GM10847 (cell line): ENCODE data around the gene ASCL1.

Source experiments
- POLR2A ChIP-seq: IDR thresholded peaks from 2 replicates; pipeline ENCODE4 v1.6.1; 2011; ENCODE audit not compliant: insufficient read length; ENCODE audit errors: extremely low read depth

The ASCL1 gene

DNA sequence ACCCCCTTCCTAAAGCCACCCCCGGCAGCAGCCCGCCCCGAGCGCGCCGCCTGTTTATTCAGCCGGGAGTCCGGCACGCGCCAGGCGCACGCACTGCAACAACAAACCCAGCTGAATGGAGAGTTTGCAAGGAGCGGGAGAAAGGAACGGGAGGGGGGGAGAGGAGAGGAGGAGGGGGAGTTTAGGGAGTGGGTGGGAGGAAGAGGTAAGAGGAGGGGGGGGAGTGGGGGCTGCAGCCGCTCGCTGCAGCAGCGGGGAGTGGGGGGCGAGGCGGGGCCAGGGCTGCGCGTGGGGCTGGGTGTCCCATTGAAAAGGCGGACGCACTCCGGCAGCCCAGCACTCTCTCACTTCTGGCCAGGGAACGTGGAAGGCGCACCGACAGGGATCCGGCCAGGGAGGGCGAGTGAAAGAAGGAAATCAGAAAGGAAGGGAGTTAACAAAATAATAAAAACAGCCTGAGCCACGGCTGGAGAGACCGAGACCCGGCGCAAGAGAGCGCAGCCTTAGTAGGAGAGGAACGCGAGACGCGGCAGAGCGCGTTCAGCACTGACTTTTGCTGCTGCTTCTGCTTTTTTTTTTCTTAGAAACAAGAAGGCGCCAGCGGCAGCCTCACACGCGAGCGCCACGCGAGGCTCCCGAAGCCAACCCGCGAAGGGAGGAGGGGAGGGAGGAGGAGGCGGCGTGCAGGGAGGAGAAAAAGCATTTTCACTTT is at the start of gene ASCL1:
Gene ASCL1 (plus strand): TSS at position 336 of the 712 bp plus-strand sequence. CDS start 571 bp downstream, outside the sequence.
- no peak for TF ChIP-seq POLR2A

DNA sequence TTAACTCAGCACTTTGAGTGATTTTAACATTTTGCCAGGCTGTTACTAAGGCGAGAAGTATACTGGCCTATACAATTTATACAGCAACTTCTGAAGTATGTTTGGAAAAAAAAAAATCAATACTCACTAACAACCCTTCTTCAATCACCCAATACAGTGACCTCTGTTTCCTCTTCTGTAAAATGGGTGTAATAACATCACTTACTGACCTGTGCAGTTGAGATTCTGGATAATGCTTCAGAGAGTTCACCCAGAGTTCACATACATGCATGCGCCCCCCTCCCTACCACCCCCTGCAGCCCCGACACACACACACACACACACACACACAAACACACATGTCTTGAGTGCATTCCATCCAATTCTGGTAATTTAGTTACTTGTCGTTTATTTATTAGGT is 49.6 kb upstream of the ASCL1 start:
- TF ChIP-seq POLR2A: no peak

DNA sequence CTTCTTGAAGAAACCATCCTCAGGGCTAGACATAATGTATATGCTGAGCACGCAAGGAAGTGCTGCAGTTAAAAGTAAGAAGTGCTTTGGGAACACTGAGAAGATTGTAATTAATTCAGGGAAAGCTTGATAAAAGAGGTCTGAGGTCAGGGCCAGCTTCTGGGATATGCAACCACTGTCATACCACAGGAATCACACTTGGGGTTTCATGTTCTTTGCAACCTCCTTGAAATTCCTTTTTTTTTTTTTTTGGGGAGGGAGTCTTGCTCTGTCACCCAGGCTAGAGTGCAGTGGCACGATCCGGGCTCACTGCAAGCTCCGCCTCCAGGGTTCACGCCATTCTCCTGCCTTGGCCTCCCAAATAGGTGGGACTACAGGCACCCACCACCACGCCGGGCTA is 47.3 kb upstream of the ASCL1 start:
- no peak for TF ChIP-seq POLR2A

DNA sequence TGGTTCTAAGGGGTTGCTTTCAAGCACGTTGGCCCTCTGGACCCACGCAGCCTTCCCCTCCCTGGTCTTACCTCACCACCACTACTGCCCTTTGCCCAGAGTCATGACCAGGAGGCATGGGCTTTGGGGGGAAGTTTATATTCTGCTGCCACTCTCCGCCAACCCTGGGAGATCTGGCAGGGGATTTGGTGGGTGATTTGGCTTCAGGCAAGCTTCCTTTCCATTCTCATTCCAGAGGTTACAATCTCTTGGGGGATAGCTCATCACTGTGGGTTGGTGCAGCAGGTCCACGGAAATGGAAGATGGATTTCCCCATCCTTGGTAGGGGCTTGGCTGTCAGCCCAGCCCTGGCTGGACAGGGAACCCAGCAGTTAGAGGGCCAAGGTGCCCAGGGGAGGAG is 46.7 kb upstream of the ASCL1 start:
- TF ChIP-seq POLR2A: no peak

DNA sequence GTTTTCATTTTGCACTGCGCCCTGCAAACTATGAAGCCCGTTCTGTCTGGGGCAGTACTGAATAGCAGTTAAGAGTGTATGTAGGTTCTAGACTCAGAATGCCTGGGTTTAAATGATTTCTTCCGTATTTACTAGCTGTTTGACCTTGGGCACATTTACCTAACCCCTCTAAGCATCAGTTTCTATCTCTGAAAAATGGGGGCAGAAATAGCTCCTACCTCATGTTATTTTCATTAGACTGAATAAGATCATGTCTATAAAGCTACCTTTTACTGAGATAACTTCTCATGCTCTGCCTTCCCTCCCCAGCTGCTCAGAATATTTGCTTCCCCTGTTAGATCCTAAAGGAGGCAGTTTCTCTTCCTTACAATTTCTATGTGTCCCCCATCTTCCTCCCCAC is 46.2 kb upstream of the ASCL1 start:
- no peak for TF ChIP-seq POLR2A

DNA sequence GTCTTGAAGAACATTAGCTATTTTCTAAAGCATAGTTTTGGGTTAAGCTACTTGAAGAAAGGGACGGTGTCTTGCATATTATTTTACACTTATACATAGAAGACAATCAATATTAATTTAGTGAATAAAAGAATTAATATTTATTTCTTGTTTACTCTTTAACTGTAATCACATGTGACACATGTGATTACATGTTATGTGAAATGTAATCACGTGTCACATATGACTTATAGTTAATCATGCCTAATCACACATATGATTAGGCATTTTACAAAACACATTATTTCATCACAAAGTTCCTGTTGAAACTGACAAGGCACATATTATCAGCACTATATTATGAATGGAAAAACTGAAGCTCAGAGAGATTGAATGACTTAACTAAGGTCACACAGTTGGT is 45.2 kb upstream of the ASCL1 start:
- no peak for TF ChIP-seq POLR2A

DNA sequence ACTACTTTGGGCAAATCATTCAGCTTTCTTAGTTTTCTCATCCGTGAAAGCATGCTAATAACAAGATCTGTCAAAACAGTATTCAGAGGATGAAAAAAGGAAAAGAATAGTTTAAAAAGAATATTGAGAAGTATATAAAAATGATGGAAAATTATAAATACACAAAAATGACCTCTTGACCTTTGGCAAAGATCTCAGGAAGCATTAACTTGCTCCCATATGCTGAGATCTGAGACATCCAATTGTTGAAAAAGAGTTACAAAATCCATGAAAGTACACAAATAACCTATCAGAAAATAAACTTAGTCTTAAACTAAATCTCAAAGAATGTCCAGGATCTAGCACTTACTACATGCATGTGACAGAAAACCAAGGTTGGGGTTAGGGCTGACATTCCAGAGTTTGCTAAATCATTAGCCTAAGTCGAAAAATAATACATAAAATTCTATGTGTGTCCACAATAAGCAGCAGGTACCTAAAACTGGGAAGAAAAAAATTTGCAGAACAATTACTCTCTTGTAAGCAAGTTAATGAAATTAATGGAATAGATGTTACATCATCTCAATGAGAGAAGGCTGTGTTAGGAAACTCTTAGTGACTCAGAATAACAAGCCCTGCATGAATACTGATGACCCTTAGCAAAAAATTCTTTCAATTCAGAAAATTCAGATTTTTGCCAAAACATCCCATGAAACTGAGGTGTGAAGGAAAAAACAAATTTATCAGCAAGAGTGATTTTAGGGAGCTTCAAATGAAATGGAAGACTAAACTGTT is 43.8 kb upstream of the ASCL1 start:
- TF ChIP-seq POLR2A: no peak

DNA sequence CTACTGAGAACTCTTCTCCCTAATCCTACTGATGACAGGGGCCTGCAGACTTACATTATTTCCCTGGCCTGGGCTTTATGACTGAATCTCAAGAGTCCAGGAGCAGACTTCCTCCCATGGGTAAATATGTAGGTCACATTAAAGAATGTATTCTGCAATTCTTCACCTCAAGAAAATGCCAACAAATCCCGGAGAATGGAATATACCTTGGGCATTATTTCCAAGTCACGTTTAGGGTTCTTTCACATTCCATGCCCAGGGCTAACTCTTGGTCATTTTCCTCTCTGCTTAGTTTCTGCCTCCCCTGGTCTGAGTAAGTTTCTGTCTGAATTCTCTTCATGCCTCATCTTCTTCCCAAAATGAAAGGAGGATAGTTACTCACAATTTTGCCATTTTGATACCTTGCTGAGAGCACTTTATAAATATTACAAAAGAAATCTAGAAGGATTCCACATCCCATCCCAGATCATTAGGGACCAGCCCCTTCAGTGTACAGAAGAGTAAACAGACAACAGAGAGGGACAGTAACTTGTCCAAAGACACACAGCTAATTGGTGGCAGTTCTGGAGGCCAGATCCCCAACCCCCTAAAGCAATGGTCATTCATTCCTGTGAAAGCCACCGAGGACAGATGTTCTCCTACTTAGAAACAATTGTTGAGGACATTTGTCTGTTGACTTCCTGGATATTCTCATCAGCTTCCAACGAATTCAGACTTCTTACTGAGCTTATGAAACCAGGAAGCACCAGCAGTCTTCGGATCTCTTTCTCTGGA is 41.0 kb upstream of the ASCL1 start:
- TF ChIP-seq POLR2A: no peak

DNA sequence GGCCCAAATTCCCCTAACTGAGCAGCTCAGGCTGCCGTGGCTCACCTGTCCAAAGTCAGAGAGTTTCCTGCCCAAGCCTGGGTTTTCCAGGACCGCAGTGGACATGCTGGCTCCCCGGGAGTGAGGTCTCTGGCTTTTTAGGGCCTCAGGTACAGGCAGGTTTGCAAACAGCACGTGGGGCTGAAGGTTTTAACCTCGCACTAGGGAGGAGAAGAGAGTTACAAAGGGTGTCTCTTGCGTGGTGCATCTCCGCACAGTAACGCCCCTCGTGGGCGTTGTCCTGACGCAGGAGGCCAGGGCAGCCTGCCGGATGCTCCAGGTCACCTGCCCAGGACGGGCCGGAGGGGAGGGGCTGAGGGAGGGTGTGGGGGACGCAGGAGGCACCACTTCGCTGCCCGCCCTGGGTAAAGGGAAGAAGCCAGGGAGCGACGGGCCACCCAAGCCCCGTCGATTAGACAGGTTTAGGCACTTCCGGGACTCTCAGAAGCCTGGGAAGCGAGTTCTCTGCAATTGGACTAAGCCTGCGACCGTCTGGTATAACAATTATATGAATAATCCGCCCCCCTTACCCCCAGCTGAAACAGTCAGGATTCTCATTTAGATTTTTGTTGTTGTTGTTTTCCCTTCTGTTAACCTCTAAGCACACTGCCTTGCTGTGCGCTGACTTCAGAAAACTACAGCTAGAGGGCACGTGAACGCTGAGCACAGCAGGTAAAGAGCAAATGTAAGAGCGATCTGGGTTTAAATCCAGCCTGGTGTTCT is 40.3 kb upstream of the ASCL1 start, which contains the start of gene PAH:
Gene PAH (minus strand): TSS at position 219 of the 762 bp plus-strand sequence. CDS start 114 bp downstream, at position 105.
- TF ChIP-seq POLR2A: no peak

DNA sequence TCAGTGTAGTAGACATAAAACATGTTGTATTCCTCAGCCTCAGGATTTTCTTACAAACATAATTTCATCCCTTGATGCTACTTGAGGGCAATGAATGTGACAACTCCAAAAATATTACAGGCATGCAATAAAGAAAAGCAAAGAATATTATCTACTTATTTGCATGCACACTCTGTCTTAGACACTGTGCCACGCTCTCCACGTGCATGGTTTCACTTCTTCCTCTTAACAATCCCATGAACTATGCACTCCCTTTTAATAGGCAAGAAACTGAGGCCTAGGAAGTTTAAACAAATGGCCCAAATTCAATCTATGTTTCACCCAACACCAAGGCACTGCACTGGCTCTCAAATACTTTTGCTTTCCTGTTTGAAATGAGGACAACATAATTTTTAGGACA is 38.6 kb upstream of the ASCL1 start:
- TF ChIP-seq POLR2A: no peak

DNA sequence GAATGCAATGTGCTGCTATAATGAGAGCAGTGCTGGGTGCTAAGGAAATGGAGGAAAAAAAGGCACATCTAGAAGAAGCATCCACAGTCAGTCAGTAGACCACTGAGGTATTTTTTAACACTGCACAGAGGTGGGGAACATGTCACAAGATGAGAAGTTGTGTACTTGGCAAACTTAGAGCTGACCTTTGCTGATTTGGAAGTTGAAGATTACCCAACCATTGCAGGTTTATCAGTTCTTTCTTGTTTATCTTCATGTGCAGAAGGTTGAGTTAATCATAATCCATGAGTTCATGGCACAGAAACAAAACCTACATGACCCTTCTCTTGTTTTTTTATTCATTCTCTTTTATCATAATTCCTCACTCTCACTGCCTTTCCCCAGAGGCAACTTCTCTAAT is 37.2 kb upstream of the ASCL1 start:
- TF ChIP-seq POLR2A: no peak

DNA sequence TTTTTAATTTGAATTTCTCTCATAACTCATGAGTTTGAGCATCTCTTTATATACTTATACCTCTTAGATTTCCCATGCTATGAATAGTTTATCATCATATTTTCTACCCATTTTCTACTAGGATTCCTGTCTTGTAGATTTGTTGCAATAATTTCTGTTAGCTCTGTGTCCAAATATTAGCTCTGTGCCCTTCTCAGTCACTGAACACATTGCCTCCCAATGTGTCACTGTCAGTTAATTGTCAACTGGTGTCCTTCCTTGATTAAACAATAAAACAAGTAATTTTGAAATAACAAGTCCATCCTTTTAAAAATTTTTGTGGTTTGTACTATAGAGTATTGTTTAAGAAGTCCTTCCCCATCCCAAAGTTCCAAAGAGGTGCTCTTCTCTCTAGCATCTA is 36.2 kb upstream of the ASCL1 start:
- no peak for TF ChIP-seq POLR2A

DNA sequence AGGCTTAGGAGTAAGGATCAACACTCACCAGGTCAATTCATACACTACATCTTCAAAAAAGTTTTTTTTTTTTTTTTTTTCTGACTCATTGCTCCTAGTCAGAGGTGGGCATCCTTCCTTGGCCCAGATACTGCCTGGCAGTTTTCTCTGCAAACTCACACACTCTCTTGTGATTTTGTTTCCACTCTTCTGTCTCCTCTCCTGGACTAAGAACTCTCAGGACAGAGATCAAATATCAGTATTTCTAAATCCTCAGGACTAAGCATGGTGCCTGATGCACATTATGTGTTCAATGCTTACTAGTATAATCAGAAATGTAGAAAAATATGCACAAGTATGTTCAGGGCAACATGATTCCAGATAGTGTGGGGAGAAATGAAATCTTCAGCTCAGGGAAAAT is 30.3 kb upstream of the ASCL1 start:
- TF ChIP-seq POLR2A: no peak

DNA sequence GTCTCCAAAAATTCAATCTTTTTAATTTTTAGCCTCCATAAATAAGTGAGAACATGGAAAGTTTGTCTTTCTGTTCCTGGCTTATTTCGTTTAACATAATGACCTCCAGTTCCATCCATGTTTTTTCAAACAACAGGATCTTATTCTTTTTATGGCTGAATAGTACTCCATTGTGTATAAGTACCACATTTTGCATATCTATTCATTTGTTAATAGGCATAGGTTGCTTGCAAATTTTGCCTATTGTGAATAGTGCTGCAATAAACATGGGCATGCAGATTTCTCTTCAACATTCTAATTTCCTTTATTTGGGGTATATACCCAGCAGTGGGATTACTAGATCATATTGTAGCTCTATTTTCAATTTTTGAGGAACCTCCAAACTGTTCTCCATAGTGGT is 24.3 kb upstream of the ASCL1 start:
- TF ChIP-seq POLR2A: no peak

DNA sequence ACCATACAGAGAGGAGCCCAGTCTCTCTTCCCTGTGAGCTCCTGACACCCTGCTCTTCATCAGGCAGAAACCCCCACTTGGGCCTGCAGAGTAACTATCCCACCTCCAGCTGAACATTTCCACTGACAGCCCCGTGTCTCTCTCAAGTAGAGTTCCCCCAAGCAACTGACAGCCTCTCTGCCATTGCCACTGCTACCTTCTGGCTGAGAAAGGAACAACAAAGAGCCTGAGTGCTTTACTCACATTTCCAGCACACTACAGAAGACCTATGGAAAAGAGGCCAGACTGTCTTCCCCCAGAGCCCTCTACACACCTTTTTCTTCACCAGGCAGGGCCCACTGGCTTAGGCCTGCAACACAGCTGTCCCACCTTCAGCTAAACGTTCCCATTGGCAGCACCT is 18.4 kb upstream of the ASCL1 start:
- no peak for TF ChIP-seq POLR2A

DNA sequence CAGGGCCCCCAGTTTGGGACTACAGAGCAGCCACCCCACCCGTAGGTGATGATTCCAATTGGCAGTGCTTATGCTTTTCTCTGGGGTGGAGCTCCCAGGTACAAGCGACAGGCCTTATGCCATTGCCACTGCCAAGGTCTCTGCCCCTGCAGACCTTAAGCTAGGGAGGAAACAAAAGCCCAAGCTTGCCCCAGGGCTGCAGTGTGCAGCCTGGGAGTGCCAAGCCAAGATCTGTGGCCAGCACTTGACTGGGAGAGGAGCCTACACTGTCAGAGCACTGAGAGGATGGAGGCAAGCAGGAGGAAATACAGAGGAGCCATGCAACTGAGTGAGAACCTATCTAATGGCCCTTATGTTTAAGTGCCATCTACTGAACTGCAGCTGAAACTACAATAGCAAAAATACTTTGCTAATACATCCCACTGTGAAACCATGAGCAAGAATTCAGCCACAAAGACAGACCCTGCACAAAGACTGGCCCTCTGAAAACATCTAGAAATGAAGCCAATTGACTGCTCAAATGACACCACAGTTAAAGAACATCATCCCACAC is 17.7 kb upstream of the ASCL1 start:
- no peak for TF ChIP-seq POLR2A
